Loucy (cell line): Measurements from ENCODE around the gene CXXC5.

Source experiments
- H2AFZ ChIP-seq: fragments of 200-600 bp; sonication (generic); 2 replicates; pipeline ENCODE4 v1.6.0; 2016; ENCODE audit warnings: antibody characterized with exemption, mild to moderate bottlenecking, low read length, moderate library complexity
- H3F3A ChIP-seq: fragments of 200-600 bp; 2 replicates; pipeline ENCODE4 v1.6.0; 2016; ENCODE audit warnings: antibody characterized with exemption, low read depth, mild to moderate bottlenecking
- H3K27me3 ChIP-seq: fragments of 200-600 bp; sonication (generic); 2 replicates; pipeline ENCODE4 v1.6.1; 2014; ENCODE audit warnings: low read length, mild to moderate bottlenecking; ENCODE audit not compliant: insufficient read depth, poor library complexity, severe bottlenecking
- H3K36me3 ChIP-seq: fragments of 200-600 bp; sonication (generic); 2 replicates; pipeline ENCODE4 v1.6.1; 2016; ENCODE audit warnings: low read length; ENCODE audit not compliant: insufficient read depth
- H3K4me1 ChIP-seq: fragments of 200-600 bp; sonication (generic); 2 replicates; pipeline ENCODE4 v1.5.1; 2014; ENCODE audit warnings: low read length, mild to moderate bottlenecking; ENCODE audit not compliant: insufficient read depth, poor library complexity, severe bottlenecking
- H3K4me2 ChIP-seq: fragments of 200-600 bp; sonication (generic); 2 replicates; pipeline ENCODE4 v1.6.0; 2014; ENCODE audit warnings: antibody characterized with exemption, low read length, low read depth, mild to moderate bottlenecking; ENCODE audit not compliant: poor library complexity, severe bottlenecking
- H3K4me3 ChIP-seq: fragments of 200-600 bp; sonication (generic); 2 replicates; pipeline ENCODE4 v1.5.1; 2014; ENCODE audit warnings: low read length, mild to moderate bottlenecking, mixed read lengths; ENCODE audit not compliant: poor library complexity, severe bottlenecking
- H3K79me2 ChIP-seq: fragments of 200-600 bp; sonication (generic); 2 replicates; pipeline ENCODE4 v1.6.1; 2014; ENCODE audit warnings: low read length; ENCODE audit not compliant: insufficient read depth
- H3K9ac ChIP-seq: fragments of 200-600 bp; sonication (generic); 2 replicates; pipeline ENCODE4 v1.6.0; 2014; ENCODE audit warnings: mild to moderate bottlenecking, low read depth, low read length, moderate library complexity; ENCODE audit not compliant: poor library complexity, severe bottlenecking
- H3K9me2 ChIP-seq: fragments of 200-600 bp; sonication (generic); replicated peaks from 2 replicates; pipeline ENCODE4 v1.6.1; 2016; ENCODE audit warnings: low read depth, low read length, mixed read lengths
- H3K9me3 ChIP-seq: fragments of 200-600 bp; sonication (generic); 2 replicates; pipeline ENCODE4 v1.6.1; 2014; ENCODE audit warnings: mild to moderate bottlenecking, antibody characterized with exemption, low read length, low read depth; ENCODE audit not compliant: insufficient read depth
- H4K20me1 ChIP-seq: fragments of 200-600 bp; sonication (generic); 2 replicates; pipeline ENCODE4 v1.6.0; 2014; ENCODE audit warnings: antibody characterized with exemption, low read length, mild to moderate bottlenecking; ENCODE audit not compliant: insufficient read depth, poor library complexity, severe bottlenecking
- EZH2phosphoT487 ChIP-seq: fragments of 200-600 bp; IDR thresholded peaks from 2 replicates; pipeline ENCODE4 v1.6.1; 2018; ENCODE audit warnings: antibody characterized with exemption, mild to moderate bottlenecking, moderate library complexity, borderline replicate concordance
- TF ChIP-seq, protein P1 (sequence below): fragments of 200-600 bp; sonication (generic); conservative IDR thresholded peaks from 2 replicates; pipeline ENCODE4 v1.5.1; 2014; ENCODE audit warnings: mild to moderate bottlenecking, antibody characterized with exemption, low read length

Gene CXXC5

DNA sequence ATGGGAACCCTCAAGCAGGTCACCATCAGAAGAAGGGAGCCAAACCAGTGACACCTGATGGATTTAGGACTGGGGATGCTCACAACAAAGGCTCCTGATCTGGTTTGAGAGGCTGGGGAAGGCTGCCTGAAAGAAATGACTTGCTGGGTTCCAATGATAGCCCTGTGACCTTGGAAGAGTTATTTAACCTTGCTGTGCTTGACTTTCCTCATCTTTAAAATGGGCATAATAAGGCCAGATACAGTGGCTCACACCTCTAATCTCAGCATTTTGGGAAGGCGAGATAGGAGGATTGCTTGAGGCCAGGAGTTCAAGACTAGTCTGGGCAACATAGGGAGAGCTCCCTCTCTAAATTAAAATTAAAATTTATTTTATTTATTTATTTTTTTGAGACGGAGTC is 83.9 kb downstream of the CXXC5 start:
- Histone ChIP-seq H3F3A (no peaks in the 10 kb centered on the region), H3K4me2 (no peak overlapping the region), H3K79me2 (no peaks in the 10 kb centered on the region), H3K9ac (no peak overlapping the region), H3K36me3 (no peaks in the 10 kb centered on the region), H3K9me3 (no peaks in the 10 kb centered on the region), H4K20me1 (no peaks in the 10 kb centered on the region), H3K27me3 (no peaks in the 10 kb centered on the region), H3K9me2 (no peaks in the 10 kb centered on the region), H3K4me1 (no peaks in the 10 kb centered on the region), H2AFZ (no peak overlapping the region), H3K4me3 (no peak overlapping the region)
- no peak for TF ChIP-seq EZH2phosphoT487
- TF ChIP-seq, protein P1, sequence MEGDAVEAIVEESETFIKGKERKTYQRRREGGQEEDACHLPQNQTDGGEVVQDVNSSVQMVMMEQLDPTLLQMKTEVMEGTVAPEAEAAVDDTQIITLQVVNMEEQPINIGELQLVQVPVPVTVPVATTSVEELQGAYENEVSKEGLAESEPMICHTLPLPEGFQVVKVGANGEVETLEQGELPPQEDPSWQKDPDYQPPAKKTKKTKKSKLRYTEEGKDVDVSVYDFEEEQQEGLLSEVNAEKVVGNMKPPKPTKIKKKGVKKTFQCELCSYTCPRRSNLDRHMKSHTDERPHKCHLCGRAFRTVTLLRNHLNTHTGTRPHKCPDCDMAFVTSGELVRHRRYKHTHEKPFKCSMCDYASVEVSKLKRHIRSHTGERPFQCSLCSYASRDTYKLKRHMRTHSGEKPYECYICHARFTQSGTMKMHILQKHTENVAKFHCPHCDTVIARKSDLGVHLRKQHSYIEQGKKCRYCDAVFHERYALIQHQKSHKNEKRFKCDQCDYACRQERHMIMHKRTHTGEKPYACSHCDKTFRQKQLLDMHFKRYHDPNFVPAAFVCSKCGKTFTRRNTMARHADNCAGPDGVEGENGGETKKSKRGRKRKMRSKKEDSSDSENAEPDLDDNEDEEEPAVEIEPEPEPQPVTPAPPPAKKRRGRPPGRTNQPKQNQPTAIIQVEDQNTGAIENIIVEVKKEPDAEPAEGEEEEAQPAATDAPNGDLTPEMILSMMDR = no peak

DNA sequence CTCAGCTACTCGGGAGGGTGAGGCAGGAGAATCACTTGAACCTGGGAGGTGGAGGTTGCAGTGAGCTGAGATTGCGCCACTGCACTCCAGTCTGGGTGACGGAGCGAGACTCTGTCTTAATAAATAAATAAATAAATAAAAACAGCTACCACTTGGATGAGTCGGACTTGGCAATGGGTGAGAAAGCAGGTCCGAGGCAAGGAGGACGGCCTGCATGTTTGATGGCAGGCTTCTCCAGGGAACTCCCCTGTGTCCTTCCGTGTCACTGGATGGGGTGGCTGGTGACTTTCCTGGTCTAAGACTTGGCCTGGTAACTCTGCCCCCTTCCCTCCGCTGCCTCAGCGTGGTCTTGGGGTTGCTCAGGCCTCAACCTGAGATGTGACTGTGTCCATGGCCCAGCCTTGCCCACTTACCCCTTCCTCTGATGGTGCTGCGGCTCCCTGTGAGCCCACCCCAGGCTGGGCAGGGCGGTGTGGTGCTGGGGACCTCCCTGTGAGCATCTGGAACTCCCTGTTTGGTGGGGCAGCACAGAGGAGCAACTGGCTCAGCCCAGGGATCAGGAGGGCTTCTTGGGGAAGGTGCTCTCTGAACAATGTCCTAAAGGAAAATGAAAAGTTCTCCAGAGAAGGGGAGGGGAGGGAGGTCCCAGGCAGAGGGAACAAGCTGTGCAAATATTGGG is 85.0 kb downstream of the CXXC5 start:
- Histone ChIP-seq H3K4me2 (no peak overlapping the region), H3K9me3 (no peaks in the 10 kb centered on the region), H4K20me1 (no peaks in the 10 kb centered on the region), H3K9ac (no peak overlapping the region), H3K27me3 (no peaks in the 10 kb centered on the region), H3K9me2 (no peaks in the 10 kb centered on the region), H2AFZ (no peak overlapping the region), H3K36me3 (no peaks in the 10 kb centered on the region), H3F3A (no peaks in the 10 kb centered on the region), H3K79me2 (no peaks in the 10 kb centered on the region), H3K4me1 (no peaks in the 10 kb centered on the region), H3K4me3 (no peak overlapping the region)
- TF ChIP-seq, protein P1 = no peak
- TF ChIP-seq EZH2phosphoT487 = no peak
